NK-92 (cell line): ENCODE measurements around the gene LHCGR.
"Not testable (repeated sequence)": the region's sequence is repeated elsewhere in the genome, so short reads cannot be mapped to it uniquely, and the experiment has no call there.

Source experiments
- DNase-seq: peaks from one replicate; lab custom pipeline; 2025; ENCODE audit not compliant: unreplicated experiment; lab: John Stamatoyannopoulos, UW

LHCGR gene

DNA sequence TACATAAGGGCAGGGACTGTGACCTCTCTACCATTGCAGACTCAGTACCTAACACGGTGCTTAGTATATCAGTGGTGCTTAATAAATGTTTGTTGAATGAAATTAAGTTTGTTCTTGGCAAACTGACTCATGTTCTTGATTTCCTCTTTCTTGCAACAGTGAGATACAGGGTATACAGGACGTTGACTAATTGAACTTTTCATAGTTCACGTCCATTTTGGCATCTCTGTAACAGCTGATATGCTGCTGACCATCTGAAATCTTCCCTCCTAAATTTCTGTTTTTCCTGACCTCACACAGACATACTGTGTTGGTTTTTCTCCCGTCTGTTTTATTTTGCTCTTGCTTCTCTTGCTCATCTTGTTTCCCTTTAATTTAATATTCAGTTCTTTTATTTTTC is 44.2 kb downstream of the LHCGR start:
- no peak for DNase-seq

DNA sequence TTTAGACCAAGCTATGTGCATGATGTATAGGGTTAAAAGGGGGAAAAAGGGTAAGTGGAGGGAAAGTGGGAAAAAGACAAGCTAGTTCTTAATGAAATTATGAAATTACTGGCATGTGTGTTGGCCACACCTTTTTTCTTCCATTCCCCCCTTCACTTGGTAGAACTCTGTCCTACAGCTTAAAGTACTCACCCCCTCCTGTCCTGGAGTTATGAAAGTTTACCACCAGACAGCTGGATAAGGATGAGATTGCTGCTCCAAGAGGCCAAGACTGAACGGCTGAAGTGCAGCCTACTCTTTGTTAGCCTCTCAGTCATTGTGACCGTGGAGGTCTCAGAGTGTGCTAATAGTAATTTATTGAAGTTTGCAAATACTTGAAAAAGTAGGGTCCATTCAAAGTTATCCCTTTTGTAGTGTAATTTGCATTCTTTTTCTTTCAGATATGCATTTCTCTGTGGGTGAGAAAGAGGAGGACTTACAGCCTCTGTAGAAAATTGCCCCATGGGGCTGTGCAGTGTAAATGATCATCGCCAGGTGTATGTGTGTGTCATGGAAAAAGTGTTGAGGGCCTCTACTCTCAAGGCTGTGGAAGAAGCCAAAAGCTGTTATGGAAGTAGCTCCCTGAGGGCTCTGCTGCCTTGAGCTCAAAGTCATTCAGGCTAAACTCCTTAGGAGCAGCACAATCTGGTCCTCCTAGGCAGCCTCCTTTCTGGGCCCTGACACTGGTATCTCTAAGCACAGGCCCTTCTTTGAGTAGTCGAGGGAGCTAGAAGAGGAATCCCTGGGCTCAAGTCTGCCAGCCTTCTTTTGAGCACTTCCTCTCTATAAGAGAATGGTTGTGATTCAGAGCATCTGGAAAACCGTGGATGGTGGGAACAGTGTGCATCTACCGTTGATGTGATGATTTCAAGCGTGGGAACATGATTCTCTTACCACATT is 46.2 kb downstream of the LHCGR start:
- DNase-seq = no peak

GRCh38 chr2:48707466-48707865 is 48.1 kb downstream of the LHCGR start:
- DNase-seq = no peak

DNA sequence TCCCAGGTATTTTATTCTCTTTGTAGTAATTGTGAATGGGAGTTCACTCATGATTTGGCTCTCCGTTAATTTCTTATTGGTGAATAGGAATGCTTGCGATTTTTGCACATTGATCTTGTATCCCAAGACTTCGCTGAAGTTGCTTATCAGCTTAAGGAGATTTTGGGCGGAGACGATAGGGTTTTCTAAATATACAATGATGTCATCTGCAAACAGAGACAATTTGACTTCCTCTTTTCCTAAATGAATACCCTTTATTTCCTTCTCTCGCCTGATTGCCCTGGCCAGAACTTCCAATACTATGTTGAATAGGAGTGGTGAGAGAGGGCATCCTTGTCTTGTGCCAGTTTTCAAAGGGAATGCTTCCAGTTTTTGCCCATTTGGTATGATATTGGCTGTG is 51.9 kb downstream of the LHCGR start:
- DNase-seq = not testable (repeated sequence)

DNA sequence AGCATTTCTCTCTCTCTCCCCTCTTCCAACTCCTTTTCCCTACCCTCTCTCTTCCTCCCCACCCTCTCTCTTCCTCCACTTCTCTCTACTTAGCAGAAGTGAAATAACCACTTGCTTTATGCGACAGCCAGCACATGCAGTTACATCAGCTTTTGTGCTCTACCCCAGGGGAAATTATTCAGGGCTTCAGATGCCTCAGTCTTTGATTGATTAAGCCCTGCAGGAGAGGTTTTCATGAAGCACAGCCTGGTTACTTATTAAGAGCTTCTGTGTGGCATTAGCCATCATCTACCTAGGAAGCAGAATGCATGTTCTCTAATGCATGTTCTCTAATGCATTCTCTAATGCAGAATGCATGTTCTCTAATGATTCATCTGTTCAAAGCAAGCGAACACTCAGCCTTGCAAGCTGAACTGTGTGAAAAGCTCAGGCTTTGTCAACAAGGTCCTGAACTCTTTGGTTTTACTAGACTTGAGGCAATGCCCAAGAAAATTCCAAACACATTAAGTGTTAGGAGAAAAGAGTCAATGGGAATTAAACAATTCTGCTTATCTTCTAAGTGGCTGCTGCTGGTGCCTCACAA is 56.1 kb downstream of the LHCGR start:
- no peak for DNase-seq

DNA sequence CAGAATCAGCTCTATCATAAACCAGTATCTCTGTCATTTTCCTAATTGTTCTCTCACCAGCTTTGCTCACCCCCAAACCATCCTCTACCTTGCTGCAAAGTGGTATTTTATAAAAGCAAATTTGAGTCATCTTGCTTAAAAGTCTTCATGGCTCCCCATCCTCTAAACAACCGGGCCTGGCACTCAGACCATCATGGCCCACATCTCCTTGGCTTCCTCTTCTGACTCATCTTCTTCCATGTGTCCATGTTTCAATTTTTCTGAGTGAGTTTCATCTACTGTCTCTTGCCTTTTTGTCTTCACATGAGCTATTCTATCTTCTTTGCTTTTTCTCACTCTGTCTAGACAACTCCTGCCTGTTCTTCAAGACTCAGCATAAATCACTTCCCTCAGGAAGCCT is 58.6 kb downstream of the LHCGR start:
- no peak for DNase-seq

DNA sequence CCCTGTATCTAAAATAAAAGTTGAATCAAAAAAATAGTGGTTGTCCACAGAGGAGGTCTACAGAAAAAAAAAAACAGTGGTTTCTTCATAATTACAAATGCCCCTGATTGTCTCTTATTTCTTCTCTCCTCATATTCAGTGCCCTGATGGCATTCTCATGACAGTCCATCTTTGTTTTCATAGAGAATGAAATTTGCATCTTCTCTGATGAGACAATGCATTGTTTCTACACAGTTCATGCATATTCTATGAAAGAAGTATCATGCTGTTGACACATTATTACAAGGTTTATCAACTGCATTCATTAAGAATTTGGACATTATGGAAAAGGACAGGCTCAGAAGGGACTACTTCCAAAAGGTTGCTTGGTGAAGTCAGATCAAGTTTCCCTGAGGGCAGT is 59.5 kb downstream of the LHCGR start:
- no peak for DNase-seq

DNA sequence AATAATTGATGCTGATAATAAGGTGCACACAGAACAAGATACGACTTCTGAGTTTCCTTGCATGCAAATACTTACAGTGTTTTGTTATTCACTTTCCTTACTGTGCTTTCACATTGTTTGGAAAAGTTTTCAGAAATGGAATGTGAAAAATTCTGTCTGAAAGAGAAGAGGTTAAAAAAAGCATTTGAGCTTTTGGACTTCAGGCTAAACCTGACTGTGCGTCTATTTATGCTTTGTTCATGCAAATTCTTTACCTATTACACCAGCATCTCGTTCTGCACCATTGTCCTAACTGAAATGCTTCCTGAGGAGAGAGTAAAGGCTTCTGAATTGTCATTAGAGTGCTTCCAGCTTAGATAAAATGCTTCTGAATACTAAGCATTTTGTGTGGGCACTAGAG is 61.4 kb downstream of the LHCGR start:
- DNase-seq = no peak

DNA sequence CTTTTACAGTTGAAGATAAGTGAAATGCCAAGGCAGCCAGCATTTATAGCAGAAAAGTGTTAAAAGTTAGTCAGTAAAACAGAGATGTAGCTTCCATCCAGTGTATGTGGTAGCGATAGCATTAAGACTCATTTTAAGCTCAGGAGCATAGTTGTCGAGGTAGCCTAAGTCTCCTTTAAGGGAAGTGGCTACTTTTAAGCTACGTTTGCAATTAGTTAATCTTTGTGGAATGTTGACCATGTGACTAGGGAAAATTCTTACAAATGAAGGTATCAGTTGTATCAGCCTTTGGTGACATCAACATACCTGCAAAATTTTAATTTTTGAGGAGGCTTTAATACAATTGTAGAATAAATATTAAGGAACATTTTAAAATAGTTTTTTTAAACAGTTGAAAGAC is 61.9 kb downstream of the LHCGR start:
- DNase-seq = no peak

- no peak for DNase-seq
Measured at GRCh38 chr2:48693066-48693465, 62.5 kb downstream of the LHCGR start.

DNA sequence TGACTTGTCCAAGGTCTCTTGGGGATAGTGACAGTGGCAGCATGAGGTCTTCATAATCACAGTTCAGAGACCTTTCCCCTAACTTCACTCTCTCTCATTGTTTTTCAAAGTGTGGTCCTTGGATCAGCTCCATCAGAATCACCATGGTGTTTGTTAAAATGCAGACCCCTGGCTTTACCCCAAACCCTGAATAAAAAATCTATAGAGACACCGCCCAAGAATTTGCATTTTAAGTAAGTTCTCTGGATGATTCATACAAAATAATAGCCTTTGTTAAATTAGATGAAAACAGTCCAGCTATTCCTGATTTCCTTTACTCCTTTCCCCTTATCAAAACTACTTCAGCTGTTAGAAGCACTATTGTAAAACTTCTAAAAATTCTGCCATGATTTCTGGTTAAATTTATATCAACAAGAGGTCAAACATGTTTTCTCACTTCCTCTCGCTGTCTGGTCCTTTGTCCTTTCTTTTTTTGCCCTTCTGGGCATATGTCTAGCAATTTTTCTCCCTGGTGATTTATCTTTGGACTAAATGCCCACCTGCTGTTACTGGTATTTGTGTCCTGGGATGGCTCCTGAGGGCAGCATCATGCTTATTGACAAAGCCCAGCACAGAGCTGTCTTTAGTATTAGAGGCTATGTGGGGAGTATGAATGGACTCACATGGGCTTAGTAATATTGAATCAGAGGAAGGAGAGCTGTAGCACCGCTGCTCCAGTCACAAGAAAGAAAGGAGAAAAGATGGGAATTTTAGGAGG is 63.4 kb downstream of the LHCGR start:
- no peak for DNase-seq

- no peak for DNase-seq
Measured at GRCh38 chr2:48685126-48685525, 70.4 kb downstream of the LHCGR start.

DNA sequence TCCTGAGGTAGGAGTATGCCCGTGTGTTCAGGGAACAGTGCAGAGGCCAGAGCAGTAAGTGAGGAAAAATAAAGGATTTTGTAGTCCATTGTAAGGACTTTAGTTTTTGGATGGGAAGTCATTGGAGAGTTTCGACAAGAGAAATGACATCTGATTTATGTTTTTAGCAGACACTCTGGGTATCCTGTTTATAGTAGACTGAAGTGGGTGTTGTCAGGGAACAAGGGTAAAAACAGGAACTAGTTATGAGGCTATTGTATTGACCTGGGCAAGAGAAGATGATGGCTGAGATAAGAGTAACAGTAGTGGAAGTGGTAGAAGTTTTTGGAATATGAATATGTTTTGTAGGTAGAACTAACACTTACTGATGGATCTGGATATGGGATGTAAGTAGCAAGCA is 78.1 kb downstream of the LHCGR start:
- no peak for DNase-seq

GRCh38 chr2:48674933-48675332 is 80.6 kb downstream of the LHCGR start:
- no peak for DNase-seq

- DNase-seq = no peak
Measured at GRCh38 chr2:48673581-48673980, 81.9 kb downstream of the LHCGR start.

DNA sequence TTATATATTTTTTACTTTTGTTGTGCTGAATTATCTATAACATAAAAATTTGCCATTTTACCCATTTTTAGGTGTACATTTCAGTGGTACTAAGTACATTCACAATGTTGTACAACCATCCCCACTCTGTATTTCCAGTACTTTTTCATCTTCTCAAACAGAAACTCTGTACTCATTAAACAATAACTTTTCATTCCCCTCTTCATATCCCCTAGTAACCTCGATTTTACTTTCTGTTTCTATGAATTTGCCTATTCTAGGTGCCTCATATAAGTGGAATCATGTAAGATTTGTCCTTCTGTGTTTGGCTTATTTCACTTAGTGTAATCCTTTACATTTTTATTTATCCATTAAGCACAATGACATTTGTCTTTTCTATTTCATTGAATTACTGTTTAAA is 86.5 kb downstream of the LHCGR start:
- no peak for DNase-seq

- no peak for DNase-seq
Measured at GRCh38 chr2:48651158-48651790, 104.2 kb downstream of the LHCGR start.

DNA sequence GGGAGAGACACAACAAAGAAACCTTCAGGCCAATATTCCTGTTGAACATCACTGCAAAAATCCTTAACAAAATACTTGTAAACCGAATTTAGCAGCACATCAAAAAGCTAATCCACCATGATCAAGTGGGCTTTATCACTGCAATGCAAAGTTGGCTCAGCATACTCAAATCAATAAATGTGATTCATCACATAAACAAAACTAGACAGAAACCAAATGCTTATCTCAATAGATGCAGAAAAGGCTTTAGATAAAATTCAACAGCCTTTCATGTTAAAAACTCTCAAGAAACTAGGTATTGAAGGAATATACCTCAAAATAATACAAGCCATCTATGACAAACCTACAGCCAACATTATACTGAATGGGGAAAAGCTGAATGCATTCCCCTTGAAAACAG is 117.3 kb downstream of the LHCGR start:
- no peak for DNase-seq
